ENCODE measurements around the gene RHOJ.

Gene RHOJ

DNA sequence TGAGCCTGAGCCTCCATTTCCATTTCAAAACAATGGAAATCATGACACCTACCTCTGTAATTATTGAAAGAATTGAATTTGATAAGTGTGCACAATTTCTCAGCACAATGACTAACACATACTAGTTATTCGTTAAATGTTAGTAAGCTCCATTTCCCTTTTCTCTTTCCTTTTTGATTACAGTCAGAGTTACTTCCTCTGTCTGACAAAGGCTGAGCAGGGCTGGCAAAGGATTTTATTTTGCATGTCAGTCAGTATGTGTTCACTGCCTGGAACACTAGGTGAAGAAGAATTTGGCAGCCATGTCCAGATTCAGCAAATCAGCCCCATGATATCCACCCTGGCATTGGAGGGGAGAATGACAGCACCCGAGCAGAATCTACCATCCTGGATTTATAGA, 12.2 kb upstream of the RHOJ start:
- H3K27me3 Mint-ChIP-seq = no peaks in the 10 kb centered on the region
- intact Hi-C loops (cut with micrococcal nuclease) = no loop called here
- no peaks in the 10 kb centered on the region for H3K4me1 Mint-ChIP-seq (ENCODE audit: low read depth)
- H3K36me3 Mint-ChIP-seq (ENCODE audit: low read depth) = no peaks in the 10 kb centered on the region
- peaks cover 30% of the 10 kb centered on the region for H3K9me3 Mint-ChIP-seq
- H3K27ac Mint-ChIP-seq = no peak overlapping the region
- no peak overlapping the region for H3K4me3 Mint-ChIP-seq

DNA sequence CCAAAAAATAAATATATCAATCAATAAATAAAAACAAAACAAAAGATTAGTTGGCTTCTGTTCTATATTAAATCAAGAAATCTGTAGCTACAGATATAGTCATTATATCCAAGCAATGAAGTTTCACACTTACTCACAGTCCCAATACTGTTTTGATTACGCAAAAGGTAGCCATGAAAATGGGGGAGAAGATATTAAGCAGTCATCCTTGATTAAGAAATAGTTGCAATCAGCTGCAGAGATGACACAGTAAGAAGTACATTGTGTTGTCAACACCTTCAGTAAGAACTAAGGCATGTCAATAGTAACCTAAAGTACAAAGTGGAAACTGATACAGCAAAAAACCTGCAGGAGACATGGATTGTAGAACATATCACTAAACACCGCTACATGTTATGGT, 11.0 kb upstream of the RHOJ start:
- Mint-ChIP-seq H3K36me3 (ENCODE audit: low read depth) (no peaks in the 10 kb centered on the region), H3K9me3 (peaks cover 36% of the 10 kb centered on the region), H3K27ac (no peak overlapping the region), H3K27me3 (no peaks in the 10 kb centered on the region), H3K4me1 (ENCODE audit: low read depth) (no peaks in the 10 kb centered on the region), H3K4me3 (no peak overlapping the region)
- intact Hi-C loops (cut with micrococcal nuclease) = no loop called here

GRCh38 chr14:63200035-63200740, 4.1 kb upstream of the RHOJ start:
- no peaks in the 10 kb centered on the region for H3K27me3 Mint-ChIP-seq
- H3K27ac Mint-ChIP-seq = no peak overlapping the region
- no peaks in the 10 kb centered on the region for H3K36me3 Mint-ChIP-seq (ENCODE audit: low read depth)
- H3K4me1 Mint-ChIP-seq (ENCODE audit: low read depth) = no peaks in the 10 kb centered on the region
- intact Hi-C loops (cut with micrococcal nuclease) = no loop called here
- H3K4me3 Mint-ChIP-seq = no peak overlapping the region
- H3K9me3 Mint-ChIP-seq = peaks cover 14% of the 10 kb centered on the region

DNA sequence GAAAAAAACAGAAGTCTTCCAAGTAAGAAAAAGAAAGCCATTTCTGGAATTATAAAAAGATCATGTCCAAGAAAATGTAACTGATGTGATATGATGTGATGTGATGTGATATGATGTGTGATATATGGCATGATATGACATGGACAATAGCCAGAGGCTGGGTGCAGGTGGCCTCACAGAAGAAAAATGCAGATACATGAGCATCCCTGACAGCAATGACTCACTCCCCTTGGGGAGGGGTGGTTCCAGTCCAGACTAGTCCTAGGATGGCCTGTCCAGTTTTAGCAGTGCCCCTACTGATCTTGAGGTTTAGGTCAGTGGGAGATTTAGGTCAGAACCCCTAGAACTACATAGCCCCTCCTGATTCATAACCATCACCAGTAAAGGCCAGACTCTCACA, 3.5 kb upstream of the RHOJ start:
- intact Hi-C loops (cut with micrococcal nuclease) = no loop called here
- Mint-ChIP-seq H3K4me1 (ENCODE audit: low read depth) (no peaks in the 10 kb centered on the region), H3K9me3 (peaks cover 8% of the 10 kb centered on the region), H3K27ac (no peak overlapping the region), H3K27me3 (no peaks in the 10 kb centered on the region), H3K36me3 (ENCODE audit: low read depth) (no peaks in the 10 kb centered on the region), H3K4me3 (no peak overlapping the region)

- Mint-ChIP-seq H3K36me3 (ENCODE audit: low read depth) (no peaks in the 10 kb centered on the region), H3K9me3 (no peaks in the 10 kb centered on the region), H3K27me3 (no peaks in the 10 kb centered on the region), H3K4me3 (no peak overlapping the region), H3K27ac (no peak overlapping the region), H3K4me1 (ENCODE audit: low read depth) (no peaks in the 10 kb centered on the region)
- intact Hi-C loops (cut with micrococcal nuclease) = no loop called here
These were observed 1.2 kb upstream of the RHOJ start for GRCh38 chr14:63203015-63203414.

- Mint-ChIP-seq H3K36me3 (ENCODE audit: low read depth) (no peaks in the 10 kb centered on the region), H3K4me1 (ENCODE audit: low read depth) (no peaks in the 10 kb centered on the region), H3K4me3 (no peak overlapping the region), H3K27ac (no peak overlapping the region), H3K27me3 (no peaks in the 10 kb centered on the region), H3K9me3 (no peaks in the 10 kb centered on the region)
- intact Hi-C loops (cut with micrococcal nuclease) = no loop called here
These were observed 431 bp upstream of the RHOJ start for GRCh38 chr14:63203618-63204406.

GRCh38 chr14:63205044-63205575, 867 bp downstream of the RHOJ start:
- Mint-ChIP-seq H3K27me3 (no peaks in the 10 kb centered on the region), H3K27ac (no peak overlapping the region), H3K4me3 (no peak overlapping the region), H3K36me3 (ENCODE audit: low read depth) (no peaks in the 10 kb centered on the region), H3K9me3 (no peaks in the 10 kb centered on the region), H3K4me1 (ENCODE audit: low read depth) (no peaks in the 10 kb centered on the region)
- intact Hi-C loops (cut with micrococcal nuclease) = no loop called here

DNA sequence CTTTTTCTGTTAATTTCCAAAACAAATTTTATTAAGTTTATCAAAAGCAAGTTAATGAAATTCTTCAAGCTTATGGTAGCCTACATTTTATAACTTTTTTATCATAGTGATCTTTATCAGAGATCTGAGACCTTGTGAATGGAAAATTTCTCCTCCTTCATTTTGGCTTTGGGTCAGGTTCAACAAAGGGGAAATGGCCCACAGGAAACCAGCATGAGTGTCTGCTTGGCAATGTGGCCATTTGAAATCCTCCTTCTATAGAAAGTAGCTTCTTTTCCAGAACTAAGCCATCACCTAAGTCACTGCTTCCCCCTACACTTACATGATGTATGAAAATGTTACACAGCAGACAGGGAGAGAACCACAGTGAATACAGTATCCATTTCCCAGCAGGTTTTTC, 1.6 kb downstream of the RHOJ start:
- intact Hi-C loops (cut with micrococcal nuclease) = no loop called here

GRCh38 chr14:63209160-63209559, 4.9 kb downstream of the RHOJ start:
- Mint-ChIP-seq H3K27me3 (no peaks in the 10 kb centered on the region), H3K36me3 (ENCODE audit: low read depth) (no peaks in the 10 kb centered on the region), H3K4me3 (no peak overlapping the region), H3K27ac (no peak overlapping the region), H3K9me3 (no peaks in the 10 kb centered on the region), H3K4me1 (ENCODE audit: low read depth) (no peaks in the 10 kb centered on the region)
- intact Hi-C loops (cut with micrococcal nuclease) = no loop called here

More for the DNA sequence above, 1.6 kb downstream of the RHOJ start:
- Mint-ChIP-seq H3K4me1 (ENCODE audit: low read depth) (no peaks in the 10 kb centered on the region), H3K9me3 (no peaks in the 10 kb centered on the region), H3K4me3 (no peak overlapping the region), H3K27me3 (no peaks in the 10 kb centered on the region), H3K27ac (no peak overlapping the region), H3K36me3 (ENCODE audit: low read depth) (no peaks in the 10 kb centered on the region)

- Mint-ChIP-seq H3K36me3 (ENCODE audit: low read depth) (no peaks in the 10 kb centered on the region), H3K9me3 (no peaks in the 10 kb centered on the region), H3K27ac (no peak overlapping the region), H3K4me1 (ENCODE audit: low read depth) (no peaks in the 10 kb centered on the region), H3K27me3 (no peaks in the 10 kb centered on the region), H3K4me3 (no peak overlapping the region)
- intact Hi-C loops (cut with micrococcal nuclease) = no loop called here
These were observed 6.6 kb downstream of the RHOJ start for GRCh38 chr14:63210812-63211211.

DNA sequence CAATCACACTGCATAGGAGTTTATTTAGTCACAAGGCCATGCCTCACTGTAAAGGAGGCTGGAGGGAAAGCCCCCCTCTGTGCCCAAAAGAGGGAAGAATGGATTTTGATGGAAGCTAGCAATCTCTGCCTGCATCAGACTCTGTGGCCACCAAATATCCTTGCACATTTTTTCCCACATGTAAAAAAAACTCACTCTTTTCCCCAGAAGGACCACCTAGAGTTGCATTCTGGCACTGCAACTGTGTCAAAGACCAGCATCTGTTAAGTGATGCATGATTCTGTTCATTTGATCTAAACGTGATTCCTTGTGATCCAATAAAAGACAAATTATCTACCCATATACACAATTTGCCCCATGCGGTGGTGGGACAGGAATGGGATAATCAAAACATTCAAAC, 8.0 kb downstream of the RHOJ start:
- H3K27me3 Mint-ChIP-seq = no peaks in the 10 kb centered on the region
- H3K27ac Mint-ChIP-seq = no peak overlapping the region
- no peaks in the 10 kb centered on the region for H3K36me3 Mint-ChIP-seq (ENCODE audit: low read depth)
- H3K9me3 Mint-ChIP-seq = no peaks in the 10 kb centered on the region
- H3K4me1 Mint-ChIP-seq (ENCODE audit: low read depth) = no peaks in the 10 kb centered on the region
- no peak overlapping the region for H3K4me3 Mint-ChIP-seq
- intact Hi-C loops (cut with micrococcal nuclease) = no loop called here

- intact Hi-C loops (cut with micrococcal nuclease) = no loop called here
- no peaks in the 10 kb centered on the region for H3K4me1 Mint-ChIP-seq (ENCODE audit: low read depth)
- H3K27me3 Mint-ChIP-seq = no peaks in the 10 kb centered on the region
- no peaks in the 10 kb centered on the region for H3K36me3 Mint-ChIP-seq (ENCODE audit: low read depth)
- no peak overlapping the region for H3K27ac Mint-ChIP-seq
- no peaks in the 10 kb centered on the region for H3K9me3 Mint-ChIP-seq
- H3K4me3 Mint-ChIP-seq = no peak overlapping the region
These were observed 8.7 kb downstream of the RHOJ start for GRCh38 chr14:63212776-63213500.

DNA sequence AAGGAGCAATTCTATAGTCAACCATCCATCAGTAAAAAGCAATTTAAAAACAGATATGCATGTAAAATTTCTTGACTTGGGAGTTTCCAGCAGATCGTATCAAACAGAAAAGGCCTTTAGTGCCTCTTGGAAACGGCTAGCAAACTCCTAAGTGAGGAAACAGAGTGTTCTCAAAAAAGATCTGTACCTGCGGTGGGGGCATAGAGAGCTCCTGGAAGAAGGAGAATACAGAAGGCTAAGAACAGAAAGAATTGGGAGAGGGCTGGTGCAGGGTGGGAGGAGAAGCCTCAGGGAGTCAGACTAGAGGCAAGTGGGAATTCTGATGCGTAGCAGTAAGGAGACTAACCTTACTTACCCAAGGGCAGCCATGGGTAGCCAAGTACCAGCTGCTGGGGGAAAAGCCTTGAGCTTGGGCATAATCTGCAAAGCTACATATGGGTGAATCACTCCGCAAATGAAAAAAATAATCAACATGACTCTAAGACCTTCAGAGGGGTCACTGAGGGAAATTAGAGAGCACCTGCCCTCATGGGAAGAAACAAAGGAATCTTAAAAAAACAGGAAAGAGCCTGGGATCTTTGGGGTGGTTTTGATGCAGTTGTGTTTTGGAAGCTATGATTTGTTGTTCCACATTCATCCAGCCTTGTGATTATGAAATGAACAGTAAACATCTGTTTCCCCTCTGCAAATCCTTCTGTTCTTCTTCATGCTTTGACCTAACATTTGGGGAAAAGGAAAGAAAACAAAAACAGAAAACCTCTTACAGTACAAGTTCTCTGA, 10.4 kb downstream of the RHOJ start:
- no peak overlapping the region for H3K27ac Mint-ChIP-seq

More for the DNA sequence above, 10.4 kb downstream of the RHOJ start:
- no peaks in the 10 kb centered on the region for H3K4me1 Mint-ChIP-seq (ENCODE audit: low read depth)
- intact Hi-C loops (cut with micrococcal nuclease) = no loop called here
- no peaks in the 10 kb centered on the region for H3K36me3 Mint-ChIP-seq (ENCODE audit: low read depth)
- no peaks in the 10 kb centered on the region for H3K27me3 Mint-ChIP-seq
- no peak overlapping the region for H3K4me3 Mint-ChIP-seq
- no peaks in the 10 kb centered on the region for H3K9me3 Mint-ChIP-seq

Data from dendritic cell treated with granulocyte-macrophage colony-stimulating factor and Interleukin-4, amounts not matched to agents 40 ng/mL and 50 ng/mL, for 4 days (primary cell).